ENCODE results near the gene GRAMD1B. TPM values are rescaled to one million over a fixed set of nuclear protein-coding genes. Genes with fewer than 3 reads are reported as not detected.

Gene GRAMD1B
- total RNA-seq, 4 donors from 2014 or later: 2.2 to 4.0 (median 3.5) TPM

DNA sequence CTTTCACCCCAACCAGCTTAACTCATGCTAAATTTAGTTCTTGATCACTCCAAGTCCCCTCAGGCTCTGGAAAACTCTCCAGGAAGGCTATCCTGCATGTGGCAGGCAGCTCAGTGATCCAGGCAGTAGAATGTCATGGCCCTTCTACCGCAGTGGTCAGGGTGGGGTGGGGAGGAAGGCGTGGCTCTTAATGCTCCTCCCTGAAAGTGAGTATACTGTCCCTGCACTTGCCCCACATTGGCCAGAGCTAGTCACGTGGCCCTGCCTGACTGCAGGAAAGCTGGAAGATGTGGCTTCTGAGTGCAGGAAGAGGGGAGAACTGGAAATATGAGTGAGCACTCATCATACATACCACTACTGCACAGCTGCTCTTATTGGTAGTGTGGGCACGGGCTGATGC lies 102.1 kb downstream of the GRAMD1B start:
- 82% methylated on average over 4 of the region's 4 CpGs for WGBS
- DNase-seq (ENCODE audit: extremely low spot score): no peak
- Histone ChIP-seq H3K4me3 (no peak overlapping the region), H3K4me1 (peaks cover 0 to 13% (median 2%) of the 10 kb centered on the region in 4 donors), H3K27me3 (no peaks in the 10 kb centered on the region), H3K36me3 (no peaks in the 10 kb centered on the region), H3K27ac (replicated peaks in 1 of 4) (no peak overlapping the region), H3K9me3 (no peaks in the 10 kb centered on the region)
- TF ChIP-seq EP300 (IDR thresholded peaks at IDR 0.05): no peak
- TF ChIP-seq POLR2AphosphoS5 (IDR thresholded peaks at IDR 0.05): no peak
- TF ChIP-seq, protein P1, sequence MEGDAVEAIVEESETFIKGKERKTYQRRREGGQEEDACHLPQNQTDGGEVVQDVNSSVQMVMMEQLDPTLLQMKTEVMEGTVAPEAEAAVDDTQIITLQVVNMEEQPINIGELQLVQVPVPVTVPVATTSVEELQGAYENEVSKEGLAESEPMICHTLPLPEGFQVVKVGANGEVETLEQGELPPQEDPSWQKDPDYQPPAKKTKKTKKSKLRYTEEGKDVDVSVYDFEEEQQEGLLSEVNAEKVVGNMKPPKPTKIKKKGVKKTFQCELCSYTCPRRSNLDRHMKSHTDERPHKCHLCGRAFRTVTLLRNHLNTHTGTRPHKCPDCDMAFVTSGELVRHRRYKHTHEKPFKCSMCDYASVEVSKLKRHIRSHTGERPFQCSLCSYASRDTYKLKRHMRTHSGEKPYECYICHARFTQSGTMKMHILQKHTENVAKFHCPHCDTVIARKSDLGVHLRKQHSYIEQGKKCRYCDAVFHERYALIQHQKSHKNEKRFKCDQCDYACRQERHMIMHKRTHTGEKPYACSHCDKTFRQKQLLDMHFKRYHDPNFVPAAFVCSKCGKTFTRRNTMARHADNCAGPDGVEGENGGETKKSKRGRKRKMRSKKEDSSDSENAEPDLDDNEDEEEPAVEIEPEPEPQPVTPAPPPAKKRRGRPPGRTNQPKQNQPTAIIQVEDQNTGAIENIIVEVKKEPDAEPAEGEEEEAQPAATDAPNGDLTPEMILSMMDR (IDR thresholded peaks at IDR 0.05): no peak
- TF ChIP-seq POLR2A (IDR thresholded peaks at IDR 0.05; ENCODE audit: low read depth): no peak
- intact Hi-C loops (cut with DNase I): no loop called here

DNA sequence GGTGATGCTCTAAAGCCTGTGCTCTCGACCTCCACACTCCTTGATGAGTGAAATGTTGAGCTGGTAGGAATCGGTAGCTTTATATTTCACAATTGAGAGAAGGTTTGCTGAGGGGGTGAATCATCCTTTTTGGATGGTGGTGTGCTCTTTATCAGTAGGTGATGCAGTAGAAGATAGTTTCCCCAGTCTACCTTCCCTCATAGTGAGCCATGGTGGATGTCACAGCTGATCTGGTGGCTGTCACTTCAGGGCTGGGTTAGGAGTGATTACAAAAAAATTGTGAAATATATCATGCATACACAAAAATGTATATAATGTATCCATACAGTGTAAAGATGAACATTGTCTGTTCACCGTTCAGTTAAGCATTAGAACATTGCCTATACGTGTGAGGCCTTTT lies 105.3 kb downstream of the GRAMD1B start:
- 98% methylated on average over 4 of the region's 4 CpGs for WGBS

DNA sequence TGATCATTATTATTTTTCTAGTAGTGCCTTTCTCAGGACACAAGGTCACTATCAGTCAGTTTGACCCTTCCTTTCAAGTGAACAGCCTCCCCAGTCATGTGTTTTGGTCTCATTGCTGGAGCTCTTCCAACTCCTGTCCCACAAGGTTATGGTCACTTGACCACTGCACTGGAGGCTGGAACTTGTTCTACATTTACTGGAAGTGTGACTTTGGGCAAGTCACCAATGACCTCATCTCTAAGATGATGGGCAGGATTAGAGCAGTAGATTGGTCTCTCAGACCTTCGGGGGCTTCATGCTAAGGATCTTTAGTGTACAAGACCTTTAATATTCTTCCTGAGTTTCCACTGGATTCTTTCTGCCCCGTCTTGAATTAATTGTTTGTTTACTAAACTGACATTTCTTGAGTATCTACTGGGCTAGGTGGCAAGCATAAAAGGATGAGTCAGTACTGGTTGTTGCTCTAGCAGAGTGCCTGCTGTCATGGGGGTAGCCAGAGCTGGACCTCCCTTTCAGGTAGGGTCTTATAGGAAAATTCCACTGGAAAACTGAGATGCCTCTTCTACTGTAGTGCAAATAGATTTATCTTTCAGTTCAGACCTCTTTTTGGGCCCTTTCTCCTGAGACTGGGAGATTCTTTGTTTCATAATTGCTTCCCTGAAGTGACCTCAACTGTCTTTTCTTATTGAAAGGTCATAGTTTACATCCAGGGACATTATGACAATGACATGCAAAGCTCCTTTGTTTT lies 106.8 kb downstream of the GRAMD1B start:
- Histone ChIP-seq H3K27me3 (no peaks in the 10 kb centered on the region), H3K9me3 (no peaks in the 10 kb centered on the region), H3K27ac (replicated peaks in 1 of 4) (no peak overlapping the region), H3K4me1 (peaks cover 0 to 16% (median 2%) of the 10 kb centered on the region in 4 donors), H3K36me3 (no peaks in the 10 kb centered on the region), H3K4me3 (no peak overlapping the region)
- TF ChIP-seq POLR2A (IDR thresholded peaks at IDR 0.05; ENCODE audit: low read depth) (no peak), POLR2AphosphoS5 (IDR thresholded peaks at IDR 0.05) (peak in 1 of 2 donors; percentile 8)
- WGBS: 63% methylated on average over 2 of the region's 2 CpGs
- intact Hi-C loops (cut with DNase I): no loop called here
- DNase-seq (ENCODE audit: extremely low spot score): no peak

More for the DNA sequence above, 105.3 kb downstream of the GRAMD1B start:
- Histone ChIP-seq H3K27me3 (no peaks in the 10 kb centered on the region), H3K36me3 (no peaks in the 10 kb centered on the region), H3K4me1 (peaks cover 0 to 16% (median 2%) of the 10 kb centered on the region in 4 donors), H3K4me3 (no peak overlapping the region), H3K27ac (replicated peaks in 1 of 4) (no peak overlapping the region), H3K9me3 (no peaks in the 10 kb centered on the region)
- TF ChIP-seq, protein P1 (IDR thresholded peaks at IDR 0.05): no peak
- TF ChIP-seq POLR2A (IDR thresholded peaks at IDR 0.05; ENCODE audit: low read depth) (no peak), POLR2AphosphoS5 (IDR thresholded peaks at IDR 0.05) (no peak), EP300 (IDR thresholded peaks at IDR 0.05) (no peak)
- DNase-seq (ENCODE audit: extremely low spot score): no peak
- intact Hi-C loops (cut with DNase I): no loop called here

DNA sequence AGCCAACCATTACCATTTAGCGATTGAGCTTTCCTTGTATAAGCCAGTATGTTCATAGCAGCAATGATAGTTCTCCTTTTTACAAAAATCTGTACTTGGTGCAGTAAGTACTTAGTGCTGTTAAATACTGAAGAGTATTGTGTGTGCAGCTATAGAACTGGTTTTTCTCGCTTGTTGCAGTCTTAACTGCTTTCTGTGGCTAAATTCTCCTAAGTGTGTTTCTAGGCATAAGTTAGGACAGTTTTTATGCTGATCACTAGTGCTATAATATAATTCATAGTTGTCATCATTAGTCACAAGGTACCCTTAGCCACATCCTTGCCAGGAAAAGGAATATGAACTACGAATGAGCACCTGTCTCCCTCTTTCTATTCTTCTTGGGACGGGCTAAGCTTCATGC lies 107.7 kb downstream of the GRAMD1B start:
- no peak overlapping the region for H3K27ac ChIP-seq (replicated peaks in 1 of 4)
- TF ChIP-seq POLR2AphosphoS5 (IDR thresholded peaks at IDR 0.05) (no peak), EP300 (IDR thresholded peaks at IDR 0.05) (no peak), POLR2A (IDR thresholded peaks at IDR 0.05; ENCODE audit: low read depth) (no peak)
- TF ChIP-seq, protein P1 (IDR thresholded peaks at IDR 0.05): no peak
- 84% methylated on average over 4 of the region's 4 CpGs for WGBS

DNA sequence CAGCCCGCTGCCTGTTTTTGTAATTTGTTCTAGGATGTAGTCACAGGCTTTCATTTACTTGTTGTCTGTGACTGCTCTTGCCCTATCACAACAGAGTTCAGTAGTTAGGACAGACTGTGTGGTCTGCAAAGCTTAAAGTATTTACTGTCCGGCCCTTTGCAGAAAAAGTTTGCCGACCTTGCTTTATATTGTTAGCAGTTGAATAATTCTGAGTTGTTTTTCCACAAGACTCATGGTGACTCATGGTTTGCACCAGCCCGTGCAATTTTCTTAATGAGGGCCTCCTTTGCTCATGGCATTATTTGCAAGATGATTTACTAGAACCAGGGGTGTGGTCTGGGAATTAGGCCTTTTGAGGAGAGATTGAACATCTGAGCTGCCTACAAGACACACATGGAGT lies 113.7 kb downstream of the GRAMD1B start:
- H3K4me3 ChIP-seq: no peak overlapping the region
- WGBS: 76% methylated on average over 4 of the region's 4 CpGs
- no peak overlapping the region for H3K27ac ChIP-seq (replicated peaks in 1 of 4)
- no peak for TF ChIP-seq POLR2A (IDR thresholded peaks at IDR 0.05; ENCODE audit: low read depth)
- no peak for TF ChIP-seq EP300 (IDR thresholded peaks at IDR 0.05)
- no peak for TF ChIP-seq POLR2AphosphoS5 (IDR thresholded peaks at IDR 0.05)
- TF ChIP-seq, protein P1 (IDR thresholded peaks at IDR 0.05): no peak
- H3K27me3 ChIP-seq: no peaks in the 10 kb centered on the region
- intact Hi-C loops (cut with DNase I): no loop called here
- DNase-seq (ENCODE audit: extremely low spot score): no peak
- H3K36me3 ChIP-seq: no peaks in the 10 kb centered on the region
- no peaks in the 10 kb centered on the region for H3K9me3 ChIP-seq
- H3K4me1 ChIP-seq: peaks cover 0 to 11% (median 0%) of the 10 kb centered on the region in 4 donors

More for the DNA sequence above, 107.7 kb downstream of the GRAMD1B start:
- no peak for DNase-seq (ENCODE audit: extremely low spot score)
- H3K36me3 ChIP-seq: no peaks in the 10 kb centered on the region
- H3K27me3 ChIP-seq: no peaks in the 10 kb centered on the region
- H3K4me1 ChIP-seq: peaks cover 0 to 16% (median 2%) of the 10 kb centered on the region in 4 donors
- H3K4me3 ChIP-seq: no peak overlapping the region
- intact Hi-C loops (cut with DNase I): no loop called here
- no peaks in the 10 kb centered on the region for H3K9me3 ChIP-seq
